Epithelial cell of esophagus (primary cell): Measurements from ENCODE around the gene LHFPL2.

Experiments used
- DNase-seq: peaks from one replicate; pipeline ENCODE4 v3.0.0; 2010; ENCODE audit warnings: low read depth
- H3K4me3 ChIP-seq: 2 replicates; pipeline ENCODE4 v1.5.1; 2011; ENCODE audit warnings: mild to moderate bottlenecking, low read length, control low read depth
- CTCF ChIP-seq: IDR thresholded peaks from 2 replicates; pipeline ENCODE4 v1.5.1; 2011; ENCODE audit warnings: low read depth, mild to moderate bottlenecking, low read length, control low read depth, inconsistent platforms; ENCODE audit not compliant: insufficient read depth; ENCODE audit errors: missing control alignments

LHFPL2 gene

DNA sequence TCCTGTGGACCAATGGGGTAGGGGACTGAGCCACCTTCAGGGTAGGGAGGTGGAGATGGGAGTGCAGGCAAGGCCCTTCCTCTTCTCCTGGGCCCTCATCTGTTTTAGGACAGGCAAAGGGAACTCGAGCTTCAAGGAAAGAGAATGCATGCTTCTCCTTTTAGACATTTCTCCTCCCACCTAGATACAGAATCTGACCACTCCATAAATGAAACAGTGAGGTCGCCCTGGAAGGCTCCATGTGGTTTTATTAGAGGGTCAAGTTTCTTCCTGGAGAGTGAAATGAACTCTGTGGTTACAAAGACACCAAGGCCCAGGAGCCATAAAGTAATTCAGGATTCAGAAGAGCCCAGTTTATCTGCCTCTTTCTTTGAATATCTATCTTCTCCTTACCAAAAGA, 14.9 kb downstream of the LHFPL2 start:
- no peak for TF ChIP-seq CTCF
- no peak overlapping the region for H3K4me3 ChIP-seq
- DNase-seq: no peak

DNA sequence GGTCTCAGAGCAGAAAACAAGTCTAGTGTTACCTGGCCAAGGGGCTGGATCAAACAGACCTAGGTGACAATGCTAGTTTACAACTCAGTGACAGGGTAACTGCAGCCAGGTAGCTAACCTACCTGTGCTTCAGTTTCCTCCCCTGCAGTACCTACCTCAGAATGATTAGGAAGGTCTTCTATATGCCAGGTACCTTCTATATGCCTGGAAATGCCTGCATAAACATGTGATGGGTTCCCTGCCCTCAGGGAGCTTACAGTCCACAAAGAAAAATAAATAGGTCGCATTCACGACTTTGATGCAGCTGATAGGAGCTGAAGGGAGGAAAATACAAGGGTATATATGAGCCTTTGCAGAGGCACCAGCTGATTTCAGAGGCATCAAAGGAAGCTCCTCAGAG, 16.1 kb downstream of the LHFPL2 start:
- no peak overlapping the region for H3K4me3 ChIP-seq
- TF ChIP-seq CTCF: no peak
- DNase-seq: no peak

GRCh38 chr5:78631931-78632330, 16.6 kb downstream of the LHFPL2 start:
- H3K4me3 ChIP-seq: no peak overlapping the region
- TF ChIP-seq CTCF: no peak
- DNase-seq: peak; percentile 68

- no peak for TF ChIP-seq CTCF
- no peak overlapping the region for H3K4me3 ChIP-seq
- no peak for DNase-seq
Measured at GRCh38 chr5:78630047-78630446, 18.5 kb downstream of the LHFPL2 start.

DNA sequence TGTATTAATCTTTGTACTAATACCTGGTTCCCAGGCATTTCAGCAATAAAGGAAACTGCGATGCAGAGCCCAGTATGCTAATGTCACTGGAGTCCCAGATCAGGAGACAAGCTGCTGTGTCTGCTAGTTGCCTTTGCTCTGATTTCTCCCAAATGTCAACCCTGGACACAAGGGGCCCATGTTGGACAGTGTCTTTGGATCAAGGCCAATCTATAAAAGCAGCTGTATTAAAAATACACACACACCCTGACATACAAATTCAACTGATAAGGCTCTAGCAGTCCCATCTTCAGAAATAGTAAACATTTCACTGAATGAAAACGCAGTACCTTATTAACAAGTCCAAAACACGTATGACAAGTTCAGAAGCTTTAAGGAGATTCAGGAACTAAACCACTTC, 18.9 kb downstream of the LHFPL2 start:
- no peak overlapping the region for H3K4me3 ChIP-seq
- TF ChIP-seq CTCF: no peak
- no peak for DNase-seq

GRCh38 chr5:78628270-78628992, 20.1 kb downstream of the LHFPL2 start:
- H3K4me3 ChIP-seq: no peak overlapping the region
- no peak for TF ChIP-seq CTCF
- no peak for DNase-seq

DNA sequence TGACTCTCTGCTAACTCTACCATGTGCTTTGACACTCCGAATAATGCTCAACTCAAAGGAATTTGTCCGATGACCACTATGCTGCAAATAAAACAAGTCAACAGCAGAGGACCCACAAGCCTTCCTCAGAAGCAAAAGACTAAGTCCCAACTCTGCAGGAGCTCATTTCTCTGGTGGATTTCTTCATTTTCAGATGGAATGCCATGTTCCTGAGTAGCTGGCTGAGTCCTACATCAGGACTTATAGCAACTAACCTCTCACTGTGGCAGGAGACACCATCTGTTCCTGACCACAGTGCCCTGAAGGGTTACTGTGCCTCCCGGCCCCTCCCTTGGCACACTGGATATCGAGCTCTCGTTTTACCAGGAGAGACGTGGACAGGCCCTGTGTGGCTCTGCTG, 20.8 kb downstream of the LHFPL2 start:
- no peak for TF ChIP-seq CTCF
- DNase-seq: no peak
- H3K4me3 ChIP-seq: no peak overlapping the region
